ENCODE results near the gene RIIAD1. TPM values are rescaled to one million over a fixed set of nuclear protein-coding genes. Genes with fewer than 3 reads are reported as not detected.
"Not testable (repeated sequence)": the region's sequence is repeated elsewhere in the genome, so short reads cannot be mapped to it uniquely, and the experiment has no call there.

Gene RIIAD1
- total RNA-seq, 1 donor, result not detected

GRCh38 chr1:151729157-151729965 is 8.0 kb downstream of the RIIAD1 start:
- no peak for DNase-seq (ENCODE audit: low read depth in 2 of 3, low spot score in 2 of 3)

- DNase-seq (ENCODE audit: low read depth in 2 of 3, low spot score in 2 of 3), result no peak
Measured at GRCh38 chr1:151729966-151730291, 8.6 kb downstream of the RIIAD1 start.

- DNase-seq (ENCODE audit: low read depth in 2 of 3, low spot score in 2 of 3), result no peak
Measured at GRCh38 chr1:151733126-151733525, 11.8 kb downstream of the RIIAD1 start.

GRCh38 chr1:151733995-151734394 is 12.7 kb downstream of the RIIAD1 start:
- DNase-seq (ENCODE audit: low read depth in 2 of 3, low spot score in 2 of 3), result not testable (repeated sequence)

GRCh38 chr1:151737026-151737425 is 15.7 kb downstream of the RIIAD1 start:
- no peak for DNase-seq (ENCODE audit: low read depth in 2 of 3, low spot score in 2 of 3)

GRCh38 chr1:151737479-151737878 is 16.2 kb downstream of the RIIAD1 start:
- DNase-seq (ENCODE audit: low read depth in 2 of 3, low spot score in 2 of 3), result no peak

GRCh38 chr1:151739590-151740355 is 18.5 kb downstream of the RIIAD1 start:
- no peak for DNase-seq (ENCODE audit: low read depth in 2 of 3, low spot score in 2 of 3)

GRCh38 chr1:151741516-151741915 is 20.2 kb downstream of the RIIAD1 start:
- DNase-seq (ENCODE audit: low read depth in 2 of 3, low spot score in 2 of 3), result no peak

GRCh38 chr1:151756291-151756690 is 35.0 kb downstream of the RIIAD1 start:
- DNase-seq (ENCODE audit: low read depth in 2 of 3, low spot score in 2 of 3), result no peak

GRCh38 chr1:151759241-151759640 is 37.9 kb downstream of the RIIAD1 start:
- DNase-seq (ENCODE audit: low read depth in 2 of 3, low spot score in 2 of 3), result no peak

- no peak for DNase-seq (ENCODE audit: low read depth in 2 of 3, low spot score in 2 of 3)
Measured at GRCh38 chr1:151760597-151761385, 39.5 kb downstream of the RIIAD1 start.

GRCh38 chr1:151762941-151763921 is 41.9 kb downstream of the RIIAD1 start, which contains the start of gene MRPL9:
TSS of gene MRPL9 (minus strand) at chr1:151763496. CDS start at chr1:151763479, 17 bp downstream.
- DNase-seq (ENCODE audit: low read depth in 2 of 3, low spot score in 2 of 3), result peak; percentile 62 to 83 (median 78)

GRCh38 chr1:151763990-151764389 is 42.7 kb downstream of the RIIAD1 start:
- DNase-seq (ENCODE audit: low read depth in 2 of 3, low spot score in 2 of 3), result peak in 1 of 3 donors; percentile 8

GRCh38 chr1:151768351-151769066 is 47.2 kb downstream of the RIIAD1 start:
- DNase-seq (ENCODE audit: low read depth in 2 of 3, low spot score in 2 of 3), result not testable (repeated sequence)

GRCh38 chr1:151769270-151769669 is 47.9 kb downstream of the RIIAD1 start:
- DNase-seq (ENCODE audit: low read depth in 2 of 3, low spot score in 2 of 3), result not testable (repeated sequence)

- DNase-seq (ENCODE audit: low read depth in 2 of 3, low spot score in 2 of 3), result no peak
Measured at GRCh38 chr1:151773702-151774101, 52.4 kb downstream of the RIIAD1 start.

GRCh38 chr1:151774256-151774922 is 53.1 kb downstream of the RIIAD1 start:
- no peak for DNase-seq (ENCODE audit: low read depth in 2 of 3, low spot score in 2 of 3)

- no peak for DNase-seq (ENCODE audit: low read depth in 2 of 3, low spot score in 2 of 3)
Measured at GRCh38 chr1:151775894-151776664, 54.8 kb downstream of the RIIAD1 start.

Data from hematopoietic multipotent progenitor cell (in vitro differentiated cells).